ENCODE data around the gene PKHD1.

The PKHD1 gene

DNA sequence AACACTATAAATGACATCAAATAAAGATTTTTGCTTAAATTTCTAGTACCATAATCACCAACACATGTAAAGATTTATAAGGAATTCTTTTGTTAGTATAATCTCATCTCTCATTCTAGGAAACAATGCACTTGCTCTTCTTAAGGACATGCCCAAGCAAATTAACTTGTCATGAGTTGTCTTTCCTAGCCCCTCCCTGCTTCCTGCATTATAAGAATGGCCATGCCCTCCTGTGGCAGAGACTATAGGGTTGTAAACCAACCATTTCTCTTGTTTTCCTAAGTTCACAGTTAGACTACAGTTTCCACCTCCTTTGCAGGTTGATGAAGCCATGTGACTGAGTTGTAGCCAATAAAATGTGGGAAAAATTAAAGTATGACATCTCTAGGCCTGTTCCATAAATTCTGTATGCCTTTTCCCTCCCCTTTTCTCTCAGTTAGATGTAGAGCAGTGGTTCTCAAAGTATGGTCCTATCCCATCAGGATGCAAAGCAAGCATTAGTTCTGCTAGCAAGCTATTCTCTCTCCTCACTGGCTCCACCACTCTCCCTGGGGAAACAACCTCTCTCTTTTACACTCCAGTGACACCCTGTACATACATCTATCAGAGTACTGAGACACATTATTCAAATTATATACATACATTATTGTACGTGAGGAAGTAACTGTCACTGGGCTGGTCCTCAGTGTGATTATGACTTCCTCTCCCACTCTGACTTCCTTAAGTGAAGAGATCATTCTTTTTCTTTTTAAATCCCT, 295.0 kb downstream of the PKHD1 start:
- DNase-seq (ENCODE audit: low read depth): no peak

- no peak for DNase-seq (ENCODE audit: low read depth)
These were observed 296.5 kb downstream of the PKHD1 start for GRCh38 chr6:51790946-51791345.

- DNase-seq (ENCODE audit: low read depth): no peak
These were observed 299.3 kb downstream of the PKHD1 start for GRCh38 chr6:51788121-51788520.

DNA sequence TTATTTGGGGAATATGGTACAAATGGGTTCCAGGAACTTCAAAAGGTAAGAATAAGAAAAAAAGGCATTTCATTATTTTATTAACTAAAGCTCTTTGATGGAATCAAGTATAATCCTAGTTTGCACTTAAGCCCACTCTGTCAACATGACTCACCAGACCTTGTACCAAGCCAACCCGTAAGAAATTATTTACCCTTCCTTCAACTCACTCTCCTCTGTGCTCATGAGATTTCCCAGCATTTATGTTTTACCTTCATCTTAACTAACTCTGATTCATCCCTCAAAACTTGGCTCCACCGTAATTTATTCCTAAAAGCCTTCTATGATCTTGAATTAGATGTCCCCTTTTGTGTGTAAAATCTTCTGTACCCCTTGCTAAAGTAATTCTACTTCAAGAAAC, 308.7 kb downstream of the PKHD1 start:
- DNase-seq (ENCODE audit: low read depth): no peak

DNA sequence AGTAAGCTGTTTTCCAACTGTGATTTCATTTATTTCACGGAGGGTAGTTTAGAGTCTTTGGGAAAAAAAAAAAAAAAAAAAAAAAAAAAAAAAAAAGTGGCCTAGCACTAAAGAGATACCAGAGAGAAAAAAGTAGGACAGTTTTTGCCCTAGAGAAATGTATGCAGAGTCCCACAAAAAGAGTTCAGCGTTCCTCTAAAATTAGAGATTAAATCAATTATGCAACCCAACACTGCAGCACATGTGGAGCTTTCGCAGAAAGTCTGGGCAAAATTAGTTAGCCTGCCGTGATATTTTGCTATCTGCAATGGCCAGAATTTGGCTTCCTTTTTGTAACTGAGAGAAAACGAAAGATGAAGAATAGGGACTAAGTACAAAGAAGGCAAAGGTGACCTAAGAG, 309.8 kb downstream of the PKHD1 start:
- no peak for DNase-seq (ENCODE audit: low read depth)

- no peak for DNase-seq (ENCODE audit: low read depth)
These were observed 311.2 kb downstream of the PKHD1 start for GRCh38 chr6:51775942-51776860.

DNA sequence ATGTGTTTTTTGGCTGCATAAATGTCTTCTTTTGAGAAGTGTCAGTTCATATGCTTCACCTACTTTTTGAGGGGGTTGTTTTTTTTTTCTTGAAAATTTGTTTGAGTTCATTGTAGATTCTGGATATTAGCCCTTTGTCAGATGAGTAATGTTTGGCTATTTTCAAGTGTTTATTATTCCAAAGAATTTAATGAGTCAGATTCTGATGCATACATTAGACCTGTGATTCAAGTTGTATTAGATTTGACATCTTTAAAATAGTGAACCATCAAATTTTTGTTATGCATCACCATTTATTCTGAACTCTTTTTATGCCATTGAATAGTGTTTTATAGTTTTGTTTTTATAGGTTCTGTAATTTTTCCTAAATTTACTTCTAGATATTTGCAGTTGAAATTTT, 319.3 kb downstream of the PKHD1 start:
- DNase-seq (ENCODE audit: low read depth): no peak

GRCh38 chr6:51765230-51765629, 322.2 kb downstream of the PKHD1 start:
- DNase-seq (ENCODE audit: low read depth): no peak

DNA sequence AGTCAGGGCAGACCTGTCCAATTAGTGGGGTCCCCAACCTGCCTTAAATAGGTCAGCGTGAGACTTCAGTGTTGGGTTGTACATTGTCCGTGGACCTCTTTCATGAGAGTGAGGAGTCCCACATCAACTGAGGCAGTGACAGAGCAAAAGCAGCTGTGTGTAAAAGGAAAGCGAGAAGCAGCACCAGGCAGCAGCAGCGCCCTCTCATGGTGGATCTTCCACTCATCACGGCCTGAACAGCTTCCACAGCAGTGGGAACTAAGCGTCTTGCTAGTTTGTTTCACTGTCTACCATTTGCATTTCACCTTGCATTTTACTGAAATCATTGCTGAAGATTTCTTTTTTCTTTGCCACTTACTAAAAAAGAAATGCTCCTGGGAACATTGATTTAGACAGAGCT, 333.8 kb downstream of the PKHD1 start:
- DNase-seq (ENCODE audit: low read depth): no peak

GRCh38 chr6:51743999-51744398, 343.4 kb downstream of the PKHD1 start:
- no peak for DNase-seq (ENCODE audit: low read depth)

DNA sequence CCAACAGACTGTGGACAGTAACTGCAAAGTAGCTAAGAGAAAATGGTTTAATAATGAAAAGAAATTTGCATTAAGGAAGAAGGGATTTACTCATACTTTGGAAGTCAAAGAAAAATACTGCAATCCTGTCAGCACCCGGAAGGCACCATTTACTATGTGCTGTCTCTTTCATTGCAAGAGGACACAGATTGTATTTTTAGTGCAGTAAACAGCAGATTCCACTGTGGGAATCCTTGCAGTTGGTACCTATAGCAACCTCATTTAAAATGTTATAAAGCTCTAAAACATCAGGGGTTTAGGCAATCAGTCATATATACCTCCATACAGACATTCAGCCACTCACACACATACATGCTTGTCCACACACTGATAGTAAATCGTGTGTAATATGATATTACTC, 346.8 kb downstream of the PKHD1 start:
- DNase-seq (ENCODE audit: low read depth): no peak

- DNase-seq (ENCODE audit: low read depth): no peak
These were observed 348.8 kb downstream of the PKHD1 start for GRCh38 chr6:51738614-51739013.

DNA sequence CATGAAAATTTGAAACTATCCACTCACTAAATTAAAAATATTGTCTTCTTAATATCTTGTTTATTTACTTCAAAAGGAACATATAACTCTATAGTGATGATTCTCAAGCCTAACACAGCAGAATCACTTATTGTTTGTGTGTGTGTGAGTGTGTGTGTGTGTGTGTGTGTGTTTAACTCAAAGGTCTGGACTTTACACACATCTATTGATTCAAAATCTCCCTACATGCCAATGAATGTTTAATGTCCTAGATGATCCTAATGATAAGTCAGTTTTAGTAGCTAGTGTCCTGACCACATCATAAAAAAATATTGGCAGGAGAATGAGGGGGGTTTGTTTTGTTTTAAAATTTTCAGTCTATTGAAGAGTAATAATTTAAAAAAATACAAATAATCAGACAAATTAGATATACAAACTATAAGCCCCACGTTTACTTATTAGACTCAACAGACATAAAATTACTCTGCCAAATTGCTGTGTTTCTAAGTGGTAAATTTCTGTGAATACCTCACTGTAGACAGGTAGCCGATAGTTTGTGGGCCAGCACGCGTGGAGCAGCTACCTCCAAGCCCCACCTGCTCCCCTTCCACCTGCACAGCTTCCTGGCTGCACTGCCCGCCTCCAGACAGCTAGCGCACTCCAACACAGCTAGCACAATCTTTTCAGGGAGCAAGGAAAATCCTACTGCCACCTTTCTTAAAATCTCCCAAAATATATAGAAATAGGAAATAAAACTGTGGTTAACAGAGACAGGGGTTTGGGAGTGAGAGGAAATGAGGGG, 349.6 kb downstream of the PKHD1 start:
- no peak for DNase-seq (ENCODE audit: low read depth)

GRCh38 chr6:51725155-51725554, 362.3 kb downstream of the PKHD1 start:
- DNase-seq (ENCODE audit: low read depth): no peak

DNA sequence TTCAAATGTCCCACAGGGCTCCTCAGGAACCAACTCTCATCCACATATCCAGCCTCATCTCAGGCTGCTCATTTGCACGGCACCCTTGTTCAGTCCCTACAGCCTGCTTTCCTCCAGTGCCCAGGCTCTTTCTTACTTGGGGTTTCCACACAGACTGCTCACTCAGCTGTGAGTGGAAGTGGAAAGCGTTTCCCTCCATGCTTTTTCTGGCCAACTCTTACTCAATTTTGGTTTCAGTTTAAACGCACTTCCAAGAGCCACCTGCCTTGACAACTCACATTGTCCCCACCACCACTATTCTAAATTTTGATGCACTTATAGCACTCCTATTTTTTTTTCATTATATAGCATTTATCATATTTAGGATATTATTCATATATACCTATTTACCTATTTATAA, 367.1 kb downstream of the PKHD1 start:
- no peak for DNase-seq (ENCODE audit: low read depth)

GRCh38 chr6:51719297-51719696, 368.1 kb downstream of the PKHD1 start:
- DNase-seq (ENCODE audit: low read depth): no peak

GRCh38 chr6:51718533-51718932, 368.9 kb downstream of the PKHD1 start:
- no peak for DNase-seq (ENCODE audit: low read depth)

DNA sequence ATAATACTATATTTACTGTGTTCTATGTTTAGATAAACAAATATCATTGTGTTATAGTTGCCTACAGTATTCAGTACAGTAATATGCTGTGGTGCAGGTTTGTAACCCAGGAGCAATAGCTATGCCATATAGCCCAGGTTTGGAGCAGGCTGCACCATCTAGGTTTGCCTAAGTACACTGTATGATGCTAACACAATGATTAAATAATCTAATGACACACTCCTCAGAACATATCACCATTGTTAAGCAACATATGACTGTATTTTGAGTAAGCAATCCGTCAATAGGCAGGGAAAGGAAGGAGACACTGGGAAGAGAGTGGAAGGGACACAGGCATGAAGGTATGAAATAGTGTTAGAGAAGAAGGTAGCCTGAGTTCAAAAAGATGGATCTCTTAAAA, 369.9 kb downstream of the PKHD1 start:
- DNase-seq (ENCODE audit: low read depth): no peak

DNA sequence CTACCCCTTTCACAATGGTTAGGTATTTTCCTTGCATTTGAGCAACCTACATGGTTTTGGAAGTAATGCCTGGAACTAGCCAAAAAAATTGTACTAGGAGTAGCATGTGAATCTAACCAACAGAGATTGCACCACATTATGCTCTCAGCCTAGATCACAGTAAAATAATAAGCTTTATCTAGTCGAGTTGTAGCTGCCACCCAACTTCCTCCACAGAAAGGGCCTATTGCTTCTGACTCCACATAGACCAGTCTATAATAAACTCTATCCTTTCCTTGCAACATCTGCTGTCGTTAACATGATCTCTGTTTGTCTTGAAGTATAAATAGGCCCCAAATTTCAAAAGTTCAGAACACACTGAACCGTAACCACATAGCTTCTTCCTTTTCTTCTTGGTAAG, 375.5 kb downstream of the PKHD1 start:
- DNase-seq (ENCODE audit: low read depth): no peak

DNA sequence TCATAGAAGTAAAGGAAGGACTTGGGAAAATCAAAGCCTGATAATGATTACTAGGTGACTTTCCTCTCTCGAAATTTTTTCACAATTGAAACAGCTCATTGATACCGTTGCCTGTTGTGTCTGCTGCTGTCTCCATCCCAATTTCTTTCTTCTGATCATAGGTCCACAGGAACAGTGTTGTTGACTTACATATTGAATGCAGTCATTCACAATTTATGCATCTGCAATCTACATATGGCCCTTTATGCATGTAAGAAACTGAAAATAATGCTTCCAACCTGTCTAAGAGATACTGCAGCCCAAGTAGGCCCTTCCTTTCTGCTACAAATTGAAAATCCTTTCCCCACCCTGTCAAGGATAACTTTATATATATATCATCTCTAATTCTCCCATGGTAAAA, 381.3 kb downstream of the PKHD1 start:
- DNase-seq (ENCODE audit: low read depth): no peak

GRCh38 chr6:51704932-51705540, 382.4 kb downstream of the PKHD1 start:
- no peak for DNase-seq (ENCODE audit: low read depth)

DNA sequence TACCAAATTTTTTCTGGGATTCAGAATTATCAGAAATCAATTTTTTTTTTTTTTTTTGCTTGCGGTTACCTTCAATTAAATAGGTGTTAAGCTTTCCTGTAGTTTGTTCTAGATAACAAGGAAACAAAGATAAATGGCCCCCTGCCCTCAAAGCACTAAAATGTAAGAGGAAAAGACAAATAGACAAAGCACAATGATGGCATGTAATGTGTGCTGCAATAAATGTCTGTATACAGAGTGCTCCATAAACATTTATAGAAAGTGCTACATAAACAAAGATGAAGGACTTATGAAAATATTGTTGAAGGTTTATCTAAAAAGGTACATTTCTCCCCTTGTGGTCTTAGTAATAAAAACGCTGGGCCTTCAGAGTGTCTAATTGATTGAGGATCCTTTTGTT, 384.6 kb downstream of the PKHD1 start:
- DNase-seq (ENCODE audit: low read depth): no peak

All from activated T-cell treated with anti-CD3 and anti-CD28 coated beads for 1 hour (primary cell).